Measurements from ENCODE around the gene CLCNKB.

GRCh38 chr1:16055613-16056520 is 12.3 kb downstream of the CLCNKB start:
- TF ChIP-seq POLR2A (IDR thresholded peaks at IDR 0.05) = no peak
- TF ChIP-seq CTCF (IDR thresholded peaks at IDR 0.05) = peak; percentile 85 to 95 (median 88)

Data from testis (tissue), 2 donors.